BJ (cell line): ENCODE data around the gene B2M. TPM values are rescaled to one million over a fixed set of nuclear protein-coding genes. Genes with fewer than 3 reads are reported as not detected.
"Not testable (repeated sequence)": the region's sequence is repeated elsewhere in the genome, so short reads cannot be mapped to it uniquely, and the experiment has no call there.

Source experiments
- CTCF ChIA-PET: fragments of 350-600 bp; formaldehyde crosslinking; extraction: SDS; loops from one replicate; lab custom pipeline; 2021; ENCODE audit warnings: antibody characterized with exemption, inconsistent platforms; lab: Yijun Ruan, JAX
- POLR2A ChIA-PET: fragments of 300-600 bp; sonication (Branson Sonifier 250); formaldehyde crosslinking; extraction: SDS; loops from one replicate; lab custom pipeline; 2021; ENCODE audit warnings: antibody characterized with exemption; lab: Charles Lee
- DNase-seq: peaks from one replicate; pipeline ENCODE4 v3.0.0-alpha.2; 2011; ENCODE audit warnings: low read depth
- H3K27me3 ChIP-seq: 2 replicates; pipeline ENCODE4 v1.6.0; 2011; ENCODE audit warnings: low read length; ENCODE audit not compliant: control insufficient read depth, insufficient read depth
- H3K36me3 ChIP-seq: 2 replicates; pipeline ENCODE4 v1.5.1; 2011; ENCODE audit warnings: low read length; ENCODE audit not compliant: control insufficient read depth, insufficient read depth
- H3K4me3 ChIP-seq: 2 replicates; pipeline ENCODE4 v1.5.1; 2011; ENCODE audit warnings: low read depth, mild to moderate bottlenecking, control low read depth, low read length
- CTCF ChIP-seq: IDR thresholded peaks from 2 replicates; pipeline ENCODE4 v1.5.1; 2011; ENCODE audit warnings: low read depth, mild to moderate bottlenecking, control low read depth, inconsistent platforms, low read length, moderate library complexity; ENCODE audit not compliant: insufficient read depth
- polyA plus RNA-seq: library from polyadenylated mRNA; depleted of rRNA; stranded (reverse); fragments of >200 nt; gene quantifications from 2 replicates; pipeline ENCODE4 v1.2.3, GENCODE V29; 2011

The B2M gene
- polyA plus RNA-seq, 1 experiment, result 2,480 TPM

- Histone ChIP-seq H3K4me3 (no peak overlapping the region), H3K36me3 (peaks cover 2% of the 10 kb centered on the region; the same call in 1 of the 2 replicates), H3K27me3 (no peaks in the 10 kb centered on the region)
- DNase-seq, result no peak
- ChIA-PET POLR2A (interaction anchor here (1.5 kb wide), 1 partner anchor 17 kb away, joined by 7 read pairs; the partner anchor contains the start of genes B2M and PATL2), CTCF (interaction anchor here (1.5 to 4.5 kb wide), 5 partner anchors 11 to 149 kb away, joined by 4 to 26 read pairs (median 6); partner anchors contain the start of genes B2M, PATL2 and SPG11)
- no peak for TF ChIP-seq CTCF
These were observed 16.3 kb downstream of the B2M start for GRCh38 chr15:44727485-44728231.

- ChIA-PET POLR2A (interaction anchor here (0.6 to 1.3 kb wide), 4 partner anchors 15 to 628 kb away, joined by 3 to 7 read pairs (median 4); partner anchors contain the start of genes B2M and PATL2), CTCF (interaction anchor here (0.8 to 4.5 kb wide), 6 partner anchors 9 to 149 kb away, joined by 3 to 26 read pairs (median 8); partner anchors contain the start of genes B2M, PATL2 and SPG11)
- not testable (repeated sequence) for H3K27me3 ChIP-seq, H3K36me3 ChIP-seq, DNase-seq
- H3K4me3 ChIP-seq, result peak overlapping the region; percentile 68
These were observed 16.9 kb downstream of the B2M start for GRCh38 chr15:44728232-44728575.

GRCh38 chr15:44728576-44729407, 17.5 kb downstream of the B2M start:
- DNase-seq, result peak; percentile 98
- no peaks in the 10 kb centered on the region for H3K27me3 ChIP-seq
- no peak for TF ChIP-seq CTCF
- peak overlapping the region; percentile 68 for H3K4me3 ChIP-seq
- CTCF ChIA-PET, result interaction anchor here (0.8 to 4.5 kb wide), 7 partner anchors 8 to 150 kb away, joined by 3 to 26 read pairs (median 6); partner anchors contain the start of genes B2M, PATL2 and SPG11
- peaks cover 2% of the 10 kb centered on the region; the same call in 1 of the 2 replicates for H3K36me3 ChIP-seq
- POLR2A ChIA-PET, result interaction anchor here (0.6 to 1.3 kb wide), 6 partner anchors 13 to 629 kb away, joined by 3 to 7 read pairs (median 4); partner anchors contain the start of genes B2M and PATL2

- DNase-seq, result no peak
- TF ChIP-seq CTCF, result no peak
- ChIA-PET CTCF (interaction anchor here (1.0 to 4.5 kb wide), 4 partner anchors 16 to 66 kb away, joined by 4 to 26 read pairs (median 11); partner anchors contain the start of genes B2M, PATL2 and SPG11), POLR2A (interaction anchor here (0.6 to 1.3 kb wide), 3 partner anchors 18 to 389 kb away, joined by 3 to 6 read pairs (median 4); partner anchors contain the start of genes B2M and PATL2)
- H3K36me3 ChIP-seq, result peaks cover 2% of the 10 kb centered on the region; the same call in 1 of the 2 replicates
- no peaks in the 10 kb centered on the region for H3K27me3 ChIP-seq
- peak overlapping the region; percentile 68 for H3K4me3 ChIP-seq
These were observed 18.3 kb downstream of the B2M start for GRCh38 chr15:44729408-44730127.
